Ishikawa (cell line): Measurements from ENCODE around the gene FAIM2.

Experiments used
- CEBPB ChIP-seq: IDR thresholded peaks from 2 replicates; pipeline ENCODE4 v1.6.1; 2012
- CREB1 ChIP-seq: IDR thresholded peaks from 2 replicates; pipeline ENCODE4 v1.6.1; 2012; ENCODE audit warnings: low read depth
- EGR1 ChIP-seq: IDR thresholded peaks from 2 replicates; pipeline ENCODE4 v1.6.1; 2012
- EP300 ChIP-seq: IDR thresholded peaks from 2 replicates; pipeline ENCODE4 v1.6.1; 2012; ENCODE audit warnings: borderline replicate concordance
- NFIC ChIP-seq: IDR thresholded peaks from 2 replicates; pipeline ENCODE4 v1.6.1; 2012
- RAD21 ChIP-seq: IDR thresholded peaks from 2 replicates; pipeline ENCODE4 v1.6.1; 2012; ENCODE audit warnings: low read depth
- TAF1 ChIP-seq: IDR thresholded peaks from 2 replicates; pipeline ENCODE4 v1.6.1; 2012; ENCODE audit warnings: low read depth, mild to moderate bottlenecking
- TEAD4 ChIP-seq: IDR thresholded peaks from 2 replicates; pipeline ENCODE4 v1.6.1; 2012
- YY1 ChIP-seq: IDR thresholded peaks from 2 replicates; pipeline ENCODE4 v1.6.1; 2012; ENCODE audit warnings: low read depth
- TF ChIP-seq, protein P1 (sequence below): IDR thresholded peaks from 2 replicates; pipeline ENCODE4 v1.6.1; 2012
- TF ChIP-seq, protein P2 (sequence below): IDR thresholded peaks from 2 replicates; pipeline ENCODE4 v1.6.1; 2012; ENCODE audit warnings: low read depth, mild to moderate bottlenecking
- TF ChIP-seq, protein P3 (sequence below): IDR thresholded peaks from 2 replicates; pipeline ENCODE4 v1.6.1; 2012

DNA sequence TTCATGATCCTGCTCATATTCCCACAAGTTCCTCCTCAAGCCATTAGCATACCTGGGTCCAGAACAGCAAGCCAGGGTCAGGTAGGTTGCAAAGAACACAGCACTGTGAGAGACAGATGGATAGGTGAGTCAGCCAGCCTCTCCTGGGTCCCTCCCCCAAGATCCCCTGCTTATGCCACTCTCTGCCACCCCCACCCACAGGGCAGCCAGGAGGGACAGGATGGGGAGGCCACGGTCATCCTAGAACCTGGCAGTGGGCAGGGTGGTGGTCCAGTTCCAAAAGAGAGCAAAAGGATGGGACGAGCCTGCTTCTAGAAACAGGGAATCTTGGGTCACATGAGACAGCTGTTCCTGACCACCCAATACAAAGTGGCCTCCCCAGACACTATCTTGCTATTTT, 12.7 kb downstream of the FAIM2 start:
- TF ChIP-seq, protein P1, sequence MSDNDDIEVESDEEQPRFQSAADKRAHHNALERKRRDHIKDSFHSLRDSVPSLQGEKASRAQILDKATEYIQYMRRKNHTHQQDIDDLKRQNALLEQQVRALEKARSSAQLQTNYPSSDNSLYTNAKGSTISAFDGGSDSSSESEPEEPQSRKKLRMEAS = no peak
- TF ChIP-seq, protein P2, sequence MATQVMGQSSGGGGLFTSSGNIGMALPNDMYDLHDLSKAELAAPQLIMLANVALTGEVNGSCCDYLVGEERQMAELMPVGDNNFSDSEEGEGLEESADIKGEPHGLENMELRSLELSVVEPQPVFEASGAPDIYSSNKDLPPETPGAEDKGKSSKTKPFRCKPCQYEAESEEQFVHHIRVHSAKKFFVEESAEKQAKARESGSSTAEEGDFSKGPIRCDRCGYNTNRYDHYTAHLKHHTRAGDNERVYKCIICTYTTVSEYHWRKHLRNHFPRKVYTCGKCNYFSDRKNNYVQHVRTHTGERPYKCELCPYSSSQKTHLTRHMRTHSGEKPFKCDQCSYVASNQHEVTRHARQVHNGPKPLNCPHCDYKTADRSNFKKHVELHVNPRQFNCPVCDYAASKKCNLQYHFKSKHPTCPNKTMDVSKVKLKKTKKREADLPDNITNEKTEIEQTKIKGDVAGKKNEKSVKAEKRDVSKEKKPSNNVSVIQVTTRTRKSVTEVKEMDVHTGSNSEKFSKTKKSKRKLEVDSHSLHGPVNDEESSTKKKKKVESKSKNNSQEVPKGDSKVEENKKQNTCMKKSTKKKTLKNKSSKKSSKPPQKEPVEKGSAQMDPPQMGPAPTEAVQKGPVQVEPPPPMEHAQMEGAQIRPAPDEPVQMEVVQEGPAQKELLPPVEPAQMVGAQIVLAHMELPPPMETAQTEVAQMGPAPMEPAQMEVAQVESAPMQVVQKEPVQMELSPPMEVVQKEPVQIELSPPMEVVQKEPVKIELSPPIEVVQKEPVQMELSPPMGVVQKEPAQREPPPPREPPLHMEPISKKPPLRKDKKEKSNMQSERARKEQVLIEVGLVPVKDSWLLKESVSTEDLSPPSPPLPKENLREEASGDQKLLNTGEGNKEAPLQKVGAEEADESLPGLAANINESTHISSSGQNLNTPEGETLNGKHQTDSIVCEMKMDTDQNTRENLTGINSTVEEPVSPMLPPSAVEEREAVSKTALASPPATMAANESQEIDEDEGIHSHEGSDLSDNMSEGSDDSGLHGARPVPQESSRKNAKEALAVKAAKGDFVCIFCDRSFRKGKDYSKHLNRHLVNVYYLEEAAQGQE = no peak
- TF ChIP-seq RAD21 (no peak), CEBPB (no peak), EP300 (no peak), TEAD4 (no peak), YY1 (no peak), EGR1 (no peak), TAF1 (no peak), NFIC (no peak), CREB1 (no peak)
- TF ChIP-seq, protein P3, sequence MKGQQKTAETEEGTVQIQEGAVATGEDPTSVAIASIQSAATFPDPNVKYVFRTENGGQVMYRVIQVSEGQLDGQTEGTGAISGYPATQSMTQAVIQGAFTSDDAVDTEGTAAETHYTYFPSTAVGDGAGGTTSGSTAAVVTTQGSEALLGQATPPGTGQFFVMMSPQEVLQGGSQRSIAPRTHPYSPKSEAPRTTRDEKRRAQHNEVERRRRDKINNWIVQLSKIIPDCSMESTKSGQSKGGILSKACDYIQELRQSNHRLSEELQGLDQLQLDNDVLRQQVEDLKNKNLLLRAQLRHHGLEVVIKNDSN = no peak
